H9 (cell line): Measurements from ENCODE around the gene SDK1. TPM values are rescaled to one million over a fixed set of nuclear protein-coding genes. Genes with fewer than 3 reads are reported as not detected.
"Not testable (repeated sequence)": the region's sequence is repeated elsewhere in the genome, so short reads cannot be mapped to it uniquely, and the experiment has no call there.

ENCODE experiments used
- DNase-seq: peaks from one replicate; pipeline ENCODE4 v3.0.0-alpha.2; 2017
- H2AFZ ChIP-seq: one replicate; pipeline ENCODE4 v1.6.1; 2013; ENCODE audit warnings: mild to moderate bottlenecking, low read length, control low read depth, moderate library complexity
- H2AK5ac ChIP-seq: 2 replicates; pipeline ENCODE4 v1.6.1; 2013; ENCODE audit warnings: low read length, control low read depth, mixed read lengths; ENCODE audit not compliant: insufficient read length
- H2BK120ac ChIP-seq: one replicate; pipeline ENCODE4 v1.6.1; 2013; ENCODE audit warnings: low read depth, mild to moderate bottlenecking, low read length, control low read depth, inconsistent platforms; ENCODE audit not compliant: poor library complexity, severe bottlenecking
- H2BK12ac ChIP-seq: 2 replicates; pipeline ENCODE4 v1.6.1; 2013; ENCODE audit warnings: low read length, control low read depth, mixed read lengths, low read depth; ENCODE audit not compliant: insufficient read length
- H2BK15ac ChIP-seq: 2 replicates; pipeline ENCODE4 v1.6.1; 2013; ENCODE audit warnings: low read depth, low read length, control low read depth
- H2BK20ac ChIP-seq: one replicate; pipeline ENCODE4 v1.6.1; 2013; ENCODE audit warnings: low read depth, mild to moderate bottlenecking, low read length, control low read depth, inconsistent platforms; ENCODE audit not compliant: poor library complexity, severe bottlenecking
- H2BK5ac ChIP-seq: 2 replicates; pipeline ENCODE4 v1.6.1; 2013; ENCODE audit warnings: low read length, control low read depth, mixed read lengths; ENCODE audit not compliant: insufficient read length
- H3K14ac ChIP-seq: 2 replicates; pipeline ENCODE4 v1.6.1; 2013; ENCODE audit warnings: low read length, control low read depth; ENCODE audit not compliant: insufficient read depth
- H3K18ac ChIP-seq: 2 replicates; pipeline ENCODE4 v1.6.1; 2013; ENCODE audit warnings: low read depth, mild to moderate bottlenecking, mixed read lengths, low read length, control low read depth; ENCODE audit not compliant: insufficient read length
- H3K23ac ChIP-seq: 2 replicates; pipeline ENCODE4 v1.6.1; 2013; ENCODE audit warnings: low read length, control low read depth, mixed read lengths, low read depth; ENCODE audit not compliant: insufficient read length
- H3K23me2 ChIP-seq: 2 replicates; pipeline ENCODE4 v1.6.1; 2013; ENCODE audit warnings: low read depth, mild to moderate bottlenecking, mixed read lengths, low read length, control low read depth; ENCODE audit not compliant: insufficient read length, poor library complexity, severe bottlenecking
- H3K27ac ChIP-seq: 2 replicates; pipeline ENCODE4 v1.5.1; 2013; ENCODE audit warnings: low read length, control low read depth, mixed read lengths, low read depth; ENCODE audit not compliant: insufficient read length
- H3K27me3 ChIP-seq: 2 replicates; pipeline ENCODE4 v1.6.1; 2013; ENCODE audit warnings: low read length, control low read depth, inconsistent platforms; ENCODE audit not compliant: insufficient read depth
- H3K4ac ChIP-seq: 2 replicates; pipeline ENCODE4 v1.6.1; 2013; ENCODE audit warnings: low read depth, mild to moderate bottlenecking, control low read depth, inconsistent platforms, low read length, moderate library complexity
- H3K4me1 ChIP-seq: 2 replicates; pipeline ENCODE4 v1.6.1; 2013; ENCODE audit warnings: low read length, control low read depth, inconsistent platforms; ENCODE audit not compliant: insufficient read depth
- H3K4me2 ChIP-seq: 2 replicates; pipeline ENCODE4 v1.6.1; 2013; ENCODE audit warnings: low read length, control low read depth, mixed read lengths; ENCODE audit not compliant: insufficient read length, insufficient read depth
- H3K56ac ChIP-seq: 2 replicates; pipeline ENCODE4 v1.6.1; 2013; ENCODE audit warnings: low read depth, mild to moderate bottlenecking, mixed read lengths, low read length, control low read depth; ENCODE audit not compliant: insufficient read length
- H3K79me1 ChIP-seq: 2 replicates; pipeline ENCODE4 v1.6.1; 2013; ENCODE audit warnings: low read depth, mild to moderate bottlenecking, moderate library complexity, low read length, control low read depth, inconsistent platforms; ENCODE audit not compliant: insufficient read depth, poor library complexity, severe bottlenecking
- H3K79me2 ChIP-seq: 2 replicates; pipeline ENCODE4 v1.6.1; 2013; ENCODE audit warnings: low read length, control low read depth, inconsistent platforms; ENCODE audit not compliant: insufficient read depth
- H3K9ac ChIP-seq: 2 replicates; pipeline ENCODE4 v1.6.1; 2013; ENCODE audit warnings: low read length, control low read depth, mixed read lengths; ENCODE audit not compliant: insufficient read length; ENCODE audit errors: extremely low read depth
- H3K9me3 ChIP-seq: one replicate; pipeline ENCODE4 v1.6.1; 2013; ENCODE audit warnings: low read depth, low read length, inconsistent platforms; ENCODE audit not compliant: control insufficient read depth
- H3T11ph ChIP-seq: one replicate; pipeline ENCODE4 v1.6.1; 2013; ENCODE audit warnings: mild to moderate bottlenecking, low read length, control low read depth, inconsistent platforms
- H4K20me1 ChIP-seq: one replicate; pipeline ENCODE4 v1.6.1; 2013; ENCODE audit not compliant: control insufficient read depth, insufficient read length, insufficient read depth
- H4K5ac ChIP-seq: 2 replicates; pipeline ENCODE4 v1.6.1; 2013; ENCODE audit warnings: low read depth, mild to moderate bottlenecking, mixed read lengths, low read length, control low read depth; ENCODE audit not compliant: insufficient read length
- H4K8ac ChIP-seq: replicated peaks from 2 replicates; pipeline ENCODE4 v1.6.1; 2013; ENCODE audit warnings: low read length, control low read depth, mixed read lengths, low read depth; ENCODE audit not compliant: insufficient read length
- H4K91ac ChIP-seq: 2 replicates; pipeline ENCODE4 v1.6.1; 2013; ENCODE audit warnings: low read depth, mild to moderate bottlenecking, moderate library complexity, mixed read lengths, low read length, control low read depth; ENCODE audit not compliant: insufficient read length
- H3K27ac Mint-ChIP-seq, 3 experiments: 2 replicates in 2 of 3; 3 replicates in 1 of 3; pipeline ENCODE4 v1.8.0; 2020 to 2021; ENCODE audit warnings: mixed read lengths in 3 of 3, mild to moderate bottlenecking in 1 of 3, moderate library complexity in 1 of 3
- H3K27me3 Mint-ChIP-seq: 2 replicates; pipeline ENCODE4 v1.8.0; 2021; ENCODE audit warnings: low read depth, mild to moderate bottlenecking, moderate library complexity, mixed read lengths
- H3K36me3 Mint-ChIP-seq, 3 experiments: 2 replicates in 2 of 3; 3 replicates in 1 of 3; pipeline ENCODE4 v1.8.0; 2020 to 2021; ENCODE audit warnings: low read depth in 3 of 3, mixed read lengths in 3 of 3; ENCODE audit not compliant: insufficient read depth in 1 of 3
- H3K4me1 Mint-ChIP-seq, 2 experiments: 2 replicates each; pipeline ENCODE4 v1.8.0; 2020; ENCODE audit warnings: mixed read lengths in 2 of 2
- H3K4me3 Mint-ChIP-seq, 2 experiments: 2 replicates in 1 of 2; 3 replicates in 1 of 2; pipeline ENCODE4 v1.8.0; 2020 to 2021; ENCODE audit warnings: mild to moderate bottlenecking in 2 of 2, mixed read lengths in 2 of 2, moderate library complexity in 1 of 2
- H3K9me3 Mint-ChIP-seq, 2 experiments: 2 replicates in 1 of 2; 3 replicates in 1 of 2; pipeline ENCODE4 v1.8.0; 2020; ENCODE audit warnings: mild to moderate bottlenecking in 2 of 2, mixed read lengths in 2 of 2, moderate library complexity in 1 of 2
- WGBS: extraction: QIAGEN DNeasy Blood & Tissue Kit; methylation state at CpG from one replicate; pipeline ENCODE4 v1.1.7; 2013; ENCODE audit warnings: missing lambda C conversion rate, low lambda C conversion rate, mixed read lengths; ENCODE audit not compliant: insufficient read length; ENCODE audit errors: extremely low coverage; 5-methylcytosine and 5-hydroxymethylcytosine counted together
- total RNA-seq: library from RNA; stranded (reverse); gene quantifications from 2 replicates; pipeline ENCODE4 v1.2.1, GENCODE V29; 2021
- TF ChIP-seq, protein P1 (sequence below): fragments of 200-600 bp; sonication (generic); conservative IDR thresholded peaks from 3 replicates; pipeline ENCODE4 v1.8.0; 2021; ENCODE audit warnings: antibody characterized with exemption, mild to moderate bottlenecking

SDK1 gene
- total RNA-seq, 1 experiment from 2014 or later, result 8.7 TPM

DNA sequence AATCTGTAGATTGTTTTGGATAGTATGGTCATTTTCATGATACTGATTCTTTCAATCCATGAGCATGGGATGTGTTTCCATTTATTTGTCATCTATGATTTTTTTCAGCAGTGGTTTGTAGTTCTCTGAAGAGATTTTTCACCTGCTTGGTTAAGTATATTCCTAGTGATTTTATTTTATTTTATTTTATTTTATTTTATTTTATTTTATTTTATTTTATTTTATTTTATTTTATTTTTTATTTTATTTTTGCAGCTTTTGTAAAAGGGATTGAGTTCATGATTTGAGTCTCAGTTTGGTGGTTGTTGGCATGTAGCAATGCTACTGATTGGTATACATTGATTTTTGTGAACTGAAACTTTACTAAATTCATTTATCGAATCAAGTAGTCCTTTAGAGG, 404.2 kb downstream of the SDK1 start:
- no CpG with 5 or more reads among the region's 1 CpG for WGBS
- no peaks in the 10 kb centered on the region for H3K27me3 Mint-ChIP-seq

DNA sequence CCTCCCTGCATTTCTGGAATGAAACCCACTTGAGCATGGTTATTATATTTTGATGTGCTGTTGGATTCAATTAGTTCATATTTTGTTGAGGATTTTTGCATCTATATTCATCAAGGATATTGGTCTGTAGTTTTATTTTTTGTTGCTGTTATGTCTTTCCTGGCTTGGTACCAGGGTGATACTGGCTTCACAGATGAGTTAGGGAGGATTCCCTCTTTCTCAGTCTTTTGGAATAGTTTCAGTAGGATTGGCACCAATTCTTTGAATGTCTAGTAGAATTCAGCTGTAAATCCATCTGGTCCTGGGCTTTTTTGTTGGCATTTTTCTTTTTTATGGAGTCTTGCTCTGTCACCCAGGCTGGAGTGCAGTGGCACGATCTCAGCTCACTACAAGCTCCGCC, 405.0 kb downstream of the SDK1 start:
- not testable (repeated sequence) for H2BK15ac ChIP-seq, H4K91ac ChIP-seq, H3K9ac ChIP-seq, H2AK5ac ChIP-seq, H3K4me3 Mint-ChIP-seq, H3K4me2 ChIP-seq, H3K23ac ChIP-seq, H3K27ac Mint-ChIP-seq, H3K56ac ChIP-seq, H3K14ac ChIP-seq, H4K20me1 ChIP-seq, H4K5ac ChIP-seq, H3K79me1 ChIP-seq, H2BK20ac ChIP-seq, DNase-seq, H3K27me3 Mint-ChIP-seq, H2BK120ac ChIP-seq, H2BK12ac ChIP-seq, H3K18ac ChIP-seq, H4K8ac ChIP-seq, H3K23me2 ChIP-seq, H3K27me3 ChIP-seq, H3T11ph ChIP-seq, H3K27ac ChIP-seq, H3K79me2 ChIP-seq, H3K4ac ChIP-seq, H3K9me3 ChIP-seq, H2AFZ ChIP-seq, H3K4me1 ChIP-seq, H2BK5ac ChIP-seq
- Mint-ChIP-seq H3K9me3 (peaks cover 7 to 18% of the 10 kb centered on the region in 2 experiments; a peak in 4 of 5 replicates), H3K36me3 (peaks cover 2 to 15% (median 3%) of the 10 kb centered on the region in 3 experiments; a peak in 3 of 7 replicates), H3K4me1 (peaks cover 9 to 12% of the 10 kb centered on the region in 2 experiments)
- WGBS, result no CpG with 5 or more reads among the region's 2 CpGs

More for the DNA sequence above, 404.2 kb downstream of the SDK1 start:
- no peak overlapping the region for H4K8ac ChIP-seq
- H3K9me3 Mint-ChIP-seq, result peaks cover 7 to 18% of the 10 kb centered on the region in 2 experiments; a peak in 4 of 5 replicates
- no peaks in the 10 kb centered on the region for H3K79me2 ChIP-seq
- H4K20me1 ChIP-seq, result no peaks in the 10 kb centered on the region
- no peak overlapping the region for H2BK5ac ChIP-seq
- H4K5ac ChIP-seq, result no peak overlapping the region
- H3K9ac ChIP-seq, result no peak overlapping the region
- H2BK20ac ChIP-seq, result no peak overlapping the region
- no peak overlapping the region for H3T11ph ChIP-seq
- no peak overlapping the region for H2BK12ac ChIP-seq
- H3K4me3 Mint-ChIP-seq, result no peak overlapping the region
- H3K18ac ChIP-seq, result no peak overlapping the region
- no peaks in the 10 kb centered on the region for H3K79me1 ChIP-seq
- H3K36me3 Mint-ChIP-seq, result peaks cover 2 to 15% (median 3%) of the 10 kb centered on the region in 3 experiments; a peak in 3 of 7 replicates
- no peak overlapping the region for H3K23ac ChIP-seq
- no peak overlapping the region for H3K27ac Mint-ChIP-seq
- peaks cover 9 to 12% of the 10 kb centered on the region in 2 experiments for H3K4me1 Mint-ChIP-seq
- H3K27me3 ChIP-seq, result no peaks in the 10 kb centered on the region
- TF ChIP-seq, protein P1, sequence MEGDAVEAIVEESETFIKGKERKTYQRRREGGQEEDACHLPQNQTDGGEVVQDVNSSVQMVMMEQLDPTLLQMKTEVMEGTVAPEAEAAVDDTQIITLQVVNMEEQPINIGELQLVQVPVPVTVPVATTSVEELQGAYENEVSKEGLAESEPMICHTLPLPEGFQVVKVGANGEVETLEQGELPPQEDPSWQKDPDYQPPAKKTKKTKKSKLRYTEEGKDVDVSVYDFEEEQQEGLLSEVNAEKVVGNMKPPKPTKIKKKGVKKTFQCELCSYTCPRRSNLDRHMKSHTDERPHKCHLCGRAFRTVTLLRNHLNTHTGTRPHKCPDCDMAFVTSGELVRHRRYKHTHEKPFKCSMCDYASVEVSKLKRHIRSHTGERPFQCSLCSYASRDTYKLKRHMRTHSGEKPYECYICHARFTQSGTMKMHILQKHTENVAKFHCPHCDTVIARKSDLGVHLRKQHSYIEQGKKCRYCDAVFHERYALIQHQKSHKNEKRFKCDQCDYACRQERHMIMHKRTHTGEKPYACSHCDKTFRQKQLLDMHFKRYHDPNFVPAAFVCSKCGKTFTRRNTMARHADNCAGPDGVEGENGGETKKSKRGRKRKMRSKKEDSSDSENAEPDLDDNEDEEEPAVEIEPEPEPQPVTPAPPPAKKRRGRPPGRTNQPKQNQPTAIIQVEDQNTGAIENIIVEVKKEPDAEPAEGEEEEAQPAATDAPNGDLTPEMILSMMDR, result no peak
- no peak overlapping the region for H2AK5ac ChIP-seq
- no peak overlapping the region for H3K4ac ChIP-seq
- H2AFZ ChIP-seq, result no peak overlapping the region
- no peaks in the 10 kb centered on the region for H3K9me3 ChIP-seq
- H4K91ac ChIP-seq, result no peak overlapping the region
- DNase-seq, result no peak
- no peaks in the 10 kb centered on the region for H3K23me2 ChIP-seq
- no peak overlapping the region for H3K56ac ChIP-seq
- no peak overlapping the region for H3K4me2 ChIP-seq
- H3K14ac ChIP-seq, result no peak overlapping the region
- H2BK120ac ChIP-seq, result no peak overlapping the region
- no peak overlapping the region for H2BK15ac ChIP-seq
- H3K4me1 ChIP-seq, result no peaks in the 10 kb centered on the region
- no peak overlapping the region for H3K27ac ChIP-seq
